Smooth muscle cell (in vitro differentiated cells): Measurements from ENCODE around the gene RUNDC3A. TPM values are rescaled to one million over a fixed set of nuclear protein-coding genes. Genes with fewer than 3 reads are reported as not detected.
A peak's percentile ranks its signal among the peaks of the same experiment; 100 is the strongest.

Source experiments
- DNase-seq: peaks from one replicate; lab custom pipeline; 2025; ENCODE audit not compliant: unreplicated experiment; lab: John Stamatoyannopoulos, UW
- H2AFZ ChIP-seq: fragments of 200-600 bp; sonication (generic); 2 replicates; pipeline ENCODE4 v1.6.0; 2016; ENCODE audit warnings: antibody characterized with exemption, low read depth, mild to moderate bottlenecking
- H3F3A ChIP-seq: fragments of 200-600 bp; sonication (generic); 2 replicates; pipeline ENCODE4 v1.6.0; 2017; ENCODE audit warnings: antibody characterized with exemption, low read depth
- H3K27ac ChIP-seq: fragments of 200-600 bp; sonication (generic); 2 replicates; pipeline ENCODE4 v1.5.1; 2016; ENCODE audit warnings: low read depth, mild to moderate bottlenecking
- H3K27me3 ChIP-seq: fragments of 200-600 bp; sonication (generic); 2 replicates; pipeline ENCODE4 v1.6.1; 2016; ENCODE audit warnings: low read depth, mild to moderate bottlenecking
- H3K36me3 ChIP-seq: fragments of 200-600 bp; sonication (generic); 2 replicates; pipeline ENCODE4 v1.5.1; 2016; ENCODE audit warnings: low read depth
- H3K4me1 ChIP-seq: fragments of 200-600 bp; sonication (generic); 2 replicates; pipeline ENCODE4 v1.5.1; 2016; ENCODE audit warnings: low read depth
- H3K4me2 ChIP-seq: fragments of 200-600 bp; sonication (generic); 2 replicates; pipeline ENCODE4 v1.6.0; 2016; ENCODE audit warnings: mild to moderate bottlenecking
- H3K4me3 ChIP-seq: fragments of 200-600 bp; sonication (generic); 2 replicates; pipeline ENCODE4 v1.5.1; 2016; ENCODE audit warnings: mild to moderate bottlenecking
- H3K79me2 ChIP-seq: fragments of 200-600 bp; sonication (generic); 2 replicates; pipeline ENCODE4 v1.6.0; 2016; ENCODE audit warnings: low read depth, mild to moderate bottlenecking
- H3K9ac ChIP-seq: fragments of 200-600 bp; sonication (generic); 2 replicates; pipeline ENCODE4 v1.6.0; 2016; ENCODE audit warnings: low read depth
- H3K9me3 ChIP-seq: fragments of 200-600 bp; sonication (generic); replicated peaks from 2 replicates; pipeline ENCODE4 v1.5.1; 2016; ENCODE audit warnings: low read depth
- H4K20me1 ChIP-seq: fragments of 200-600 bp; sonication (generic); 2 replicates; pipeline ENCODE4 v1.6.0; 2016; ENCODE audit warnings: low read depth
- CTCF ChIP-seq: fragments of 200-600 bp; sonication (generic); IDR thresholded peaks from 2 replicates; pipeline ENCODE4 v1.5.1; 2017; ENCODE audit warnings: borderline replicate concordance, mild to moderate bottlenecking, antibody characterized with exemption; ENCODE audit not compliant: insufficient read depth, poor library complexity, severe bottlenecking
- WGBS: methylation state at CpG from one replicate; pipeline ENCODE4 v1.1.7; 2016; ENCODE audit warnings: low lambda C conversion rate; 5-methylcytosine and 5-hydroxymethylcytosine counted together
- polyA plus RNA-seq: library from polyadenylated mRNA; unstranded; fragments of >200 nt; fragmentation: Nextera tagmentation; extraction: Ambion mirVana; gene quantifications from 2 replicates; pipeline ENCODE4 v1.2.1, GENCODE V29; 2016
- total RNA-seq: library from RNA; depleted of rRNA; stranded (reverse); fragments of >200 nt; gene quantifications from 2 replicates; pipeline ENCODE4 v1.2.3, GENCODE V29; 2014

Gene RUNDC3A
- total and polyA plus RNA-seq, 2 experiments from 2014 or later: 0.21 to 0.36 TPM

- Histone ChIP-seq H3K27me3 (no peaks in the 10 kb centered on the region), H3K9ac (no peak overlapping the region), H3F3A (peaks cover 12% of the 10 kb centered on the region), H3K79me2 (no peaks in the 10 kb centered on the region), H3K4me3 (peak overlapping the region; percentile 55), H4K20me1 (peaks cover 21% of the 10 kb centered on the region), H3K36me3 (no peaks in the 10 kb centered on the region), H3K4me1 (no peaks in the 10 kb centered on the region), H3K4me2 (peak overlapping the region; percentile 91), H2AFZ (no peak overlapping the region), H3K27ac (no peak overlapping the region), H3K9me3 (no peaks in the 10 kb centered on the region)
- TF ChIP-seq CTCF: peak; percentile 68
- DNase-seq: peak; percentile 20
- 34% methylated on average over 61 of the region's 77 CpGs for whole genome bisulfite sequencing
These were observed 46.5 kb downstream of the RUNDC3A start for GRCh38 chr17:44354582-44355561.

DNA sequence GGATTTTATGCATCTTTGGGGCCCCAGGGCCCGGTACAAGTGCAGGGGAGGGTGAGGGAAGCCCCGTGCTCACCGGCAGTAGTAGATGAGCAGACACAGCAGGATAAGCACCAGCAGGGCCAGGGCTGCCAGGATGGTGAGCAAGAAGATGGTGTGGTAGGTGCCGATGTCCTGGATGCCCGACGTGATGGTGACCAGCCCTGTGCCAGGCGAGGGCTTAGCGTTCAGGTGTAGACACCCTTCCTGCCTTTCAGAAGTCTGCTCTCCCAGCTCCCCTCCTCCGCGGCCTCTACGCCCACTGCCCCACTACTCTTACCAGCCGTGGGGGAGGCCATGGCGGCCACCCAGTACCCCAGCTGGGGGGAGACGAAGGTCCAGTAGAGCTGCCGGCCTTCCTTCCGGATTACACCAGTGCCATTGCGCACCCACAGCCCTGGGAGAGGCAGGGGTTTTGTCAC lies 47.3 kb downstream of the RUNDC3A start:
- Histone ChIP-seq H3K27me3 (no peaks in the 10 kb centered on the region), H3K36me3 (no peaks in the 10 kb centered on the region), H2AFZ (no peak overlapping the region), H3K4me2 (no peak overlapping the region), H3K9me3 (no peaks in the 10 kb centered on the region), H3F3A (peaks cover 12% of the 10 kb centered on the region), H3K79me2 (no peaks in the 10 kb centered on the region), H3K4me3 (no peak overlapping the region), H3K9ac (no peak overlapping the region), H3K27ac (no peak overlapping the region), H4K20me1 (peaks cover 29% of the 10 kb centered on the region), H3K4me1 (peaks cover 7% of the 10 kb centered on the region)
- no peak for DNase-seq
- 92% methylated on average over 17 of the region's 17 CpGs for WGBS
- no peak for TF ChIP-seq CTCF

DNA sequence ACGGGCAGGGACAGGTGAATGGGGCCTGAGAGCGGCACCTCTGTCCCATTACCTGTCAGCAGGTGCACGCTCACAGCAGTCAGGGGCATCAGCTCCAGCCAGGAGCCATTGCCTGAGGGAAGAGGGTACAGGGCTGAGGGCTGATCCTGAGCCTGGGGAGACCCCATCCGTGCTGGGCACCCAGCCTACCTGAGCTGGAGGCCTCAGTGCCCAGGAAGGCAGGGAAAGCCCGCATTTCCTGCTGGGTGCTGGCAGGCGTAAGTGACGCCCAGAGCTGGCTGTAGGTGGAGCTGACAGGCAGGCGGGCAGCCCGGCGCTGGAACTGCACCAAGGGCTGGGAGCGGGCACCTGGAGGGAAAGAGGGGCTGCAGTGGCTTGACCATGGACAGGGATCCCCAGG lies 47.8 kb downstream of the RUNDC3A start:
- H3K9me3 ChIP-seq: no peaks in the 10 kb centered on the region
- WGBS: 98% methylated on average over 11 of the region's 11 CpGs

More for the DNA sequence above, 47.8 kb downstream of the RUNDC3A start:
- Histone ChIP-seq H3K36me3 (no peaks in the 10 kb centered on the region), H3K9ac (no peak overlapping the region), H3K4me2 (no peak overlapping the region), H3K79me2 (no peaks in the 10 kb centered on the region), H3K4me3 (no peak overlapping the region), H3K4me1 (peaks cover 12% of the 10 kb centered on the region), H2AFZ (no peak overlapping the region), H4K20me1 (peaks cover 35% of the 10 kb centered on the region), H3K27me3 (no peaks in the 10 kb centered on the region), H3K27ac (no peak overlapping the region), H3F3A (peaks cover 12% of the 10 kb centered on the region)
- no peak for TF ChIP-seq CTCF
- no peak for DNase-seq
